ENCODE data around the gene ABHD15. TPM values are rescaled to one million over a fixed set of nuclear protein-coding genes. Genes with fewer than 3 reads are reported as not detected.

Gene ABHD15
- polyA plus RNA-seq, 1 donor, result 6.6 TPM

DNA sequence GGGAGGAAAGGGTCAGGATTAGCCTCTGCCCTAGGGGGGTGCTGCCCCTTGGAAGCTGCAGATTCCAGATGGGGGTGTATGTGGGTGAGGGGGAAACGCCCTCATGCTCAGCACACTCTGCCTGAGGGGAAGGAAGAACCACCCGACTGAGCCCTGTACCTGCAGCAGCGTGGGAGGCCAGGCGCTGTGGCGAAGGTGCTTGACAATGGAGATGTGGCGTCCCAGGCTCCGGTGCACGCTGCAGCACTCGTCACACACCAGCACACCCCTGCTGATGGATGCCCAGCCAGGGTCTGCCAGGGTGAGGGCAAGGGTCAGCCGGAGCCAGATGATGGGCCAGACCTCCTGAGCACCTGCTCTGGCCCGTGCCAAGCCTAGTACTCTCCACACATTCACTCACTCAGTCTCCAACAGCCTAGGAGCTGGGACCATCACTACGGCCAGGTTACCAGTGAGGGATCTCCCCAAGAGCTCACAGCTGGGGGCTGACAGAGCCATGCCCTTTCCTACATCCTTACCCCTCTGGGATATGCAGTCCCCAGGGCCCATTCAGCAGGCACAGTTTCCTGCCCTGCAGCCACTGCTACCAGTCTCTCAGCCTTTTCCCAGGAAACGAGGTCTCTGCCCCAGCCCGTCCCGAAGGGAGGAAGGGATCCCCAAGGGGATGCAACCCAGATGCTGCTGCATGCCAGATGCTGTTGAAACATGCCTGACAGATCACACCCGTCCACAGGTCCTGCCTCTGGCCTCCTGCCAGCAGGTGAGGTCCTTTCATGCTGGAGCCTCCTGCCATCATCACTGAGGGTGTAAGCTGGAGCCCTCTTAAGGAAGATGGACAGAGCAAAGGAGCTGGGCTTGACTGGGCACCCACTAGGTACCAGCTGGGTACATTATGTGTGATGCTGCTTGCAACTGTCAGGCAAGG, 16.7 kb upstream of the ABHD15 start:
- no peak for DNase-seq

DNA sequence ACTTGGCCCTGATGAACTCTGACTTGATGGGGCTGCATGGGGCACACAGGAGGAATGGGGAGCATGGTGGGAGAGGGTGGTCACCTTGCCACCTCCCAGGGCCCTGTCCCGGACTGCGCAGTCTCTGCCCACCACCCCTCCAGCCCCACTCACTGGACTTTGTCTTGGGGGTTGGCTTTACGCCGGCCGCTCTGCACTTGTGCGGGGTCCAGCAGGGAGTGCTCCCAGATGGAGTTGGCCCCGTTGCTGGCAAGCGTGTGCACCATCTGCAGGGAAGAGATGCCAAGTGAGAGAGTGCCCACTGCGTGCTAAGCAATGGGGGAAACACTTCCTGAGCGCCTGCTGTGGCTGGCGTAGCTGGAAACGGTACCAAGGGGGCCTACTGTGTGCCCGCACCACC, 15.9 kb upstream of the ABHD15 start:
- DNase-seq, result no peak

DNA sequence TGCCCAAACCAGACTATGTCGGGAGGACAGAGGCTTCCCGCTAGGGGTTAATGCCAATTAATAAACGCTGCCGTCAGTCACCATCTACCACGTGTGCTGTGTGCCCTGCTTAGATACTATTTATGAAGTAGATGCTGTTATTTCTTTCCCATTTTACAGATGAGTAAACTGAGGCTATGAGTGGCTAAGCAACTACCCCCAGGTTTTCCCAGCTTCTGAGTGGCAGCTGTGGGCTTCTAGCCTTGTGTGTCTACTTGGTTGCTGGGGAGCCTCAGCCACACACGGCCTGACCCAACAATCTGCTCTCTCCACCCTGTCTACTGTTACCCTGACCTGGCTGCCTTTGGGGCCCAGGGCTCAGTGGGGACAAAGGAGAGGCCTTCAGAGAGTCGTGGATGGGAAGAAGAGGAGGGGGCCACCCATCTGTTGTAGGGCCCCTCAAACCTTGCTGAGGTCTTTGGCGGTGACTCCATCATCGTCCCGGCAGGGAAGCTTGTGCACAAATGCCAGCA, 15.5 kb upstream of the ABHD15 start:
- DNase-seq, result no peak

GRCh38 chr17:29581583-29582253, 14.9 kb upstream of the ABHD15 start:
- no peak for DNase-seq

GRCh38 chr17:29579866-29580771, 13.3 kb upstream of the ABHD15 start:
- DNase-seq, result peak; percentile 73

GRCh38 chr17:29578626-29579485, 12.0 kb upstream of the ABHD15 start:
- DNase-seq, result no peak

DNA sequence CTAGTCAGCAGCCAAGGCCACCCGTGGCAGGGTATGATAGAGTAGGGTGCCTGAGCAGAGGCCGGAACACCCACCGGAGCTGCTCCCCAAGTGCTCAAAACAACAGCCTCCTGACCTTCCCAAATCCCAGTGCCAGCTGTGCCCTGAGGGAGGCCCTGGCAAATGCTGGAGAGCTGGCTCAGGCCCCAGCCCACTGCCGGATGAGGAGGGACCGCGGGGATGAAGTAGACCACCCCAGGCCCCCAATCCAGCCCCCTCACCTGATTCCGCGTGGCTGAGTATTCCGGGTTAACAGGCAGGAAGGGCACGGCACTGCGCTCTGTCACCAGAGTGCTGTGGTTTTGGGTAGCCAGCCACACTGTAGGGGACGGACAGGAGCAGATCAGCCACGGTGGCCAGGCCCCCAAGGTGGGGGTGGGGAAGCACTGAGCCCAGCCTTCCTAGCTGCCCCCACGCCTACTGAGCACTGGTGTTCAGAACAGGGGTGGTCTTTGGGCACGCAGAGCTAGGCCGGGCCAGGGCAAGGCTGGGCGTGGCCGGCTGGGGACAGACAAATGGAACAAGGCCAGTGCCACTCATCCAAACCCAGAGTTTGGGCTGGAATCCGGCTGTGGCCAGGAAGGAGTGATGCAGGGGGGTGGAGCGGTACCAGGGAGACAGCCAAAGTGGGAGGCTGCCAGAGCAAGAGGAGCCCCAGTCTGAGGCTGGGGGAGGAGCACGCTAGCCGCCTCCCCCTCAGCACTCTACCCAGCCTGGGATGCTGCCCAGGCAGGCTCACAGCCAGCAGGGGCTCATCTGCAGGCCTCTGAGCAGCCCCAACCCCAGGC, 10.8 kb upstream of the ABHD15 start:
- DNase-seq, result no peak

DNA sequence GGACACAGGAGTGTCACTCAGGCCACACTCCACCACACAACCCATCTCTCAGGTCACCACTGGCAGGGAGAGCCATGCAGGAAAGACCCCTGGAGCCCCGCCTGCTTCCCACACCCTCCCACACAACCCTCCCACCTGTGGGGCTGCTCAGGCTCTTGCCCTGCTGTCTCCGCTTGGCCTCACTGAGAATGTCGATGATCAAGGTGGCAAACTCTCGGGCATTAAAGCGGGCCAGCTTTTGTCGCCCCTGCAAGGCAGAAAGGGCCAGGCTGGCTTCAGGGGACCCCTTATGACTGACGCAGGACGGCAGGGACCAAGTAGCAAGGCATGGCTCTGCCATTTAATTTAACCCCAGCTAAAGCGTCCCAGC, 10.1 kb upstream of the ABHD15 start:
- no peak for DNase-seq

GRCh38 chr17:29576214-29577000, 9.6 kb upstream of the ABHD15 start:
- DNase-seq, result no peak

GRCh38 chr17:29575511-29576213, 8.8 kb upstream of the ABHD15 start:
- no peak for DNase-seq

- no peak for DNase-seq
These were observed 8.1 kb upstream of the ABHD15 start for GRCh38 chr17:29574732-29575510.

DNA sequence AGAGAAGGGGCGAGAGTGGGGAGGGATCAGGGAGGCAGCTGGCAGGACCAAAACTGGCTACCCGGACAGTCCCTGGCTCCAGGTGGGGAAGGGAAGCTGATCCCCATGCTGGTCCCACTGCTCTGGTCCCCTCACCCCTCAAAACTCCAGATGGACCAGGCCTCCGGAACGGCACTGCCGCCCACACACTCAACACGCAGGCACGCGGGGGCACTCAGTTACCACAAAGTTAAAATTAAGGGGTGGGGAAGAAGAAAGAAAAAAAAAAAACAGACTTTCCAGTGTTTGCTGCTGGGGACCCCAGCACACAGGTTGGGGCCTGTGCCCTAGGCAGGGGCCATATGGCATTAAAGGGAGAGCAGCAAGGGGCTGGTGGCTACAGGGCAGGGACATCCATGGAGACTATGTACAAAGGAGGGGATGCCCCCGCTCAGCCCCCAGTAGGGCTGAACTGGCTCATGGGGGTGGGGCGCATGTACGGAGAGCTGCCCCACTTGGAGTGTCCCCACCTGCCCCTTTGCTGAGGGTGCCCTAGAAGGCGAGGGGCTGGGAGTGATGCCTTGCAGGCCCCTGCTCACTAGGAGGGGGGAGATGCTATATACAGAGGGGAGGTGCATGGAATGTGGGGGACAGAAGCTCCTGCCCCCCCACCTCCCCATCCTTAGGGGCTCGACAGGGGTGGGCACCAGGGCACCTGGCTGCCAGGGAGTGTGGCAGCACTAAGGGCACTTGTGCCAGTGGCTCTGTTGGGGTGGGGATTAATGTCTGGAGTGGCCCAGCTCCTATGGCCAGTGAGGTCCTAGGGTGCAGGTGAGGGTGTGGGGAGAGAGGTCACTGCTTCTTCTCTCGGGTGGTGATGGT, 7.3 kb upstream of the ABHD15 start:
- no peak for DNase-seq

DNA sequence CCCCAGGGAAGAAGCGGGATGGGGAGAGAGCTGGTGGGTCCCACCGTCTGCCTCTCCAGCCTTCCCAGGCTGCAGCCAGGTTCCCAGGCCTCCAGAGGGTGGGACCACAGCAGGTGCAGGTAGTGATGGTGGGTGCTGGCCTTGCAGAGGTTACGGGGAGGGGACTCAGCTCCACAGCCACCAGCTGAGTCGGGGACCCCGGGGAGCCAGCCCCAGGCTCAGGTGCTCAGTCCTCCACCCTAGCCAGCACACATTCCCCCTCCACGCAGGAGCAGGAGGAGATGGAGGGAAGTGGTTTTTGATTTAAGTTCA, 6.7 kb upstream of the ABHD15 start:
- no peak for DNase-seq

- no peak for DNase-seq
These were observed 6.1 kb upstream of the ABHD15 start for GRCh38 chr17:29572691-29573557.

DNA sequence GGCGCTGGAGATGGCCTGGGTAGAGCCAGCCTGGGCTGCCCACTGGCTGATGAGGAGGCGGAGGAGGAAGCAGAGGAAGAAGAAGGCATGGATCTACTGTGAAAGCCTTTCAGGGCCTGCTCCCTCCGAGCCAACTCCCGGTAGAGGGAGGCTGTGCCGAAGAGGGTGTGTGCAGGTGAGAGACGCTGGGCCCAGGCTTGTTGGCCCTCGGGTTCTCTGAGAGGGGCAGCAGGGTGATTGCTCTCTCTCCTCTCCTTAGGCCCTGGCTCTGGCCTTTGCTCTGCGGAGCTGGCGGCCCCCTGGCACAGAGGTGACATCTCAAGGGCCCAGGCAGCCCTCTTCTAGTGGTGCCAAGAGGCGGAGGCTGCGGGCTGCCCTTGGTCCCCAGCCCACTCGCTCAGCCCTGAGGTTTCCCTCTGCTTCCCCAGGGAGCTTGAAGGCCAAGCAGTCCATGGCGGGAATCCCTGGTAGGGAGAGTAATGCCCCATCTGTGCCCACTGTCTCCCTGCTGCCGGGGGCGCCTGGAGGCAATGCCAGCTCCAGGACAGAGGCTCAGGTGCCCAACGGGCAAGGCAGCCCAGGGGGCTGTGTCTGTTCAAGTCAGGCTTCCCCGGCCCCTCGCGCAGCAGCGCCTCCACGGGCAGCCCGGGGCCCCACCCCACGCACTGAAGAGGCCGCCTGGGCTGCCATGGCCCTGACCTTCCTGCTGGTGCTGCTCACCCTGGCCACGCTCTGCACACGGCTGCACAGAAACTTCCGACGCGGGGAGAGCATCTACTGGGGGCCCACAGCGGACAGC, 5.2 kb upstream of the ABHD15 start:
- DNase-seq, result no peak
